IMR-90 (cell line): ENCODE results near the gene KIF1C. TPM values are rescaled to one million over a fixed set of nuclear protein-coding genes. Genes with fewer than 3 reads are reported as not detected.

Experiments used
- ATAC-seq: fragments of 200-7000 bp; cut with Tn5 transposase; 2 replicates; pipeline ENCODE4 v1.9.1; 2020; ENCODE audit warnings: low read depth, mild to moderate bottlenecking, moderate library complexity
- BruUV-seq: library from RNA; stranded (reverse); fragments of 400-500 nt; replicated peaks from 2 replicates; lab custom pipeline; 2021; lab: Mats Ljungman, UMichigan
- CTCF ChIA-PET: fragments of 300-600 bp; formaldehyde crosslinking; extraction: SDS; loops from one replicate; lab custom pipeline; 2021; ENCODE audit warnings: antibody characterized with exemption; lab: Yijun Ruan, JAX
- POLR2A ChIA-PET: fragments of 300-600 bp; sonication (Branson Sonifier 250); formaldehyde crosslinking; loops from one replicate; lab custom pipeline; 2022; ENCODE audit warnings: antibody characterized with exemption; ENCODE audit not compliant: unreplicated experiment; lab: Charles Lee
- DNase-seq: peaks from one replicate; pipeline ENCODE4 v3.0.0; 2013
- H2AFZ ChIP-seq: replicated peaks from 2 replicates; pipeline ENCODE3; 2013; ENCODE audit warnings: low read length, mild to moderate bottlenecking; ENCODE audit not compliant: poor library complexity
- H2AK5ac ChIP-seq: 2 replicates; pipeline ENCODE4 v1.6.1; 2013; ENCODE audit warnings: low read depth, low read length, inconsistent platforms
- H2AK9ac ChIP-seq: replicated peaks from 2 replicates; pipeline ENCODE3; 2013; ENCODE audit warnings: mild to moderate bottlenecking, low read depth, low read length, moderate library complexity; ENCODE audit not compliant: poor library complexity
- H2BK120ac ChIP-seq: 2 replicates; pipeline ENCODE4 v1.6.1; 2013; ENCODE audit warnings: low read depth, low read length, inconsistent platforms
- H2BK15ac ChIP-seq: 3 replicates; pipeline ENCODE4 v1.6.1; 2013; ENCODE audit warnings: low read depth, low read length, inconsistent platforms
- H2BK20ac ChIP-seq: 2 replicates; pipeline ENCODE4 v1.6.1; 2013; ENCODE audit warnings: low read depth, mild to moderate bottlenecking, inconsistent platforms, low read length, moderate library complexity
- H2BK5ac ChIP-seq: 2 replicates; pipeline ENCODE4 v1.6.1; 2013; ENCODE audit warnings: mild to moderate bottlenecking, low read depth, low read length, inconsistent platforms; ENCODE audit not compliant: poor library complexity, severe bottlenecking
- H3K14ac ChIP-seq: replicated peaks from 2 replicates; pipeline ENCODE4 v1.6.1; 2013; ENCODE audit warnings: low read depth, low read length, inconsistent platforms
- H3K18ac ChIP-seq: 2 replicates; pipeline ENCODE4 v1.6.1; 2013; ENCODE audit warnings: low read depth, low read length, control low read depth
- H3K23ac ChIP-seq: 2 replicates; pipeline ENCODE4 v1.6.1; 2013; ENCODE audit warnings: low read depth, low read length, inconsistent platforms
- H3K27ac ChIP-seq: 2 replicates; pipeline ENCODE4 v1.5.1; 2013; ENCODE audit warnings: mild to moderate bottlenecking, control low read depth, low read length; ENCODE audit not compliant: insufficient read depth
- H3K27me3 ChIP-seq: 2 replicates; pipeline ENCODE4 v1.6.1; 2013; ENCODE audit warnings: low read length; ENCODE audit not compliant: control insufficient read depth, insufficient read depth
- H3K36me3 ChIP-seq: 2 replicates; pipeline ENCODE4 v1.6.1; 2013; ENCODE audit warnings: low read length, mixed read lengths; ENCODE audit not compliant: control insufficient read depth, insufficient read depth
- H3K4ac ChIP-seq: 2 replicates; pipeline ENCODE4 v1.6.1; 2013; ENCODE audit warnings: low read depth, low read length, inconsistent platforms
- H3K4me1 ChIP-seq: 2 replicates; pipeline ENCODE4 v1.6.1; 2013; ENCODE audit warnings: low read length, mixed read lengths; ENCODE audit not compliant: control insufficient read depth, insufficient read depth
- H3K4me2 ChIP-seq: 2 replicates; pipeline ENCODE4 v1.6.1; 2013; ENCODE audit warnings: low read depth, mild to moderate bottlenecking, control low read depth, low read length, moderate library complexity
- H3K4me3 ChIP-seq: 2 replicates; pipeline ENCODE4 v1.5.1; 2013; ENCODE audit warnings: low read depth, mild to moderate bottlenecking, control low read depth, low read length, moderate library complexity; ENCODE audit not compliant: insufficient read depth
- H3K56ac ChIP-seq: 2 replicates; pipeline ENCODE4 v1.6.1; 2013; ENCODE audit warnings: low read length, inconsistent platforms; ENCODE audit not compliant: insufficient read depth; ENCODE audit errors: extremely low read depth
- H3K79me1 ChIP-seq, 2 experiments: 2 replicates each; pipeline ENCODE4 v1.6.1; 2013; ENCODE audit warnings: low read length in 2 of 2, inconsistent platforms in 1 of 2, low read depth in 1 of 2
- H3K9ac ChIP-seq: 2 replicates; pipeline ENCODE4 v1.6.1; 2013; ENCODE audit warnings: low read depth, low read length, control low read depth
- H3K9me1 ChIP-seq: 2 replicates; pipeline ENCODE4 v1.6.1; 2013; ENCODE audit warnings: low read length, inconsistent platforms; ENCODE audit not compliant: insufficient read depth
- H3K9me3 ChIP-seq: 2 replicates; pipeline ENCODE4 v1.6.1; 2013; ENCODE audit warnings: low read length; ENCODE audit not compliant: control insufficient read depth, insufficient read depth
- H4K20me1 ChIP-seq: 2 replicates; pipeline ENCODE4 v1.6.1; 2013; ENCODE audit warnings: low read length, inconsistent platforms; ENCODE audit not compliant: insufficient read depth
- H4K5ac ChIP-seq: 2 replicates; pipeline ENCODE4 v1.6.1; 2013; ENCODE audit warnings: mild to moderate bottlenecking, low read depth, low read length, control low read depth
- H4K8ac ChIP-seq, 2 experiments: 2 replicates each; pipeline ENCODE4 v1.6.1; 2013; ENCODE audit warnings: low read depth in 2 of 2, low read length in 2 of 2, control low read depth in 1 of 2, inconsistent platforms in 1 of 2
- H4K91ac ChIP-seq: 2 replicates; pipeline ENCODE4 v1.6.1; 2013; ENCODE audit warnings: low read depth, low read length, inconsistent platforms; ENCODE audit not compliant: insufficient read depth
- MAFK ChIP-seq: IDR thresholded peaks from 2 replicates; pipeline ENCODE4 v1.6.1; 2012; ENCODE audit warnings: low read depth, low read length, improper control_type of control experiment
- RAD21 ChIP-seq: IDR thresholded peaks from 2 replicates; pipeline ENCODE4 v1.6.1; 2012; ENCODE audit warnings: low read length, improper control_type of control experiment
- WGBS, 2 experiments: methylation state at CpG; one replicate each; pipeline versions ENCODE4 v1.1.5 to v1.1.7; 2013; ENCODE audit warnings: missing lambda C conversion rate in 2 of 2; ENCODE audit not compliant: insufficient read length in 1 of 2; ENCODE audit errors: extremely low coverage in 2 of 2; 5-methylcytosine and 5-hydroxymethylcytosine counted together
- dilution Hi-C: fragments of 300-500 bp; cut with HindIII; formaldehyde crosslinking; loops from one replicate; pipeline ENCODE4 v1.14.3; 2018; ENCODE audit warnings: low sequenced_read_pairs; ENCODE audit not compliant: unreplicated experiment
- in situ Hi-C: fragments of 300-500 bp; cut with MboI; formaldehyde crosslinking; loops from 3 replicates; pipeline ENCODE4 v1.14.3; 2019; ENCODE audit warnings: low sequenced_read_pairs, inconsistent platforms, mixed read lengths
- intact Hi-C: fragments of 100-400 bp; cut with micrococcal nuclease; formaldehyde crosslinking; loops from 2 replicates; pipeline ENCODE4 v1.10.0; 2022
- polyA plus RNA-seq, 3 experiments: library from polyadenylated mRNA; depleted of rRNA; stranded (reverse); fragments of >200 nt; gene quantifications; 2 replicates each; pipeline ENCODE4 v1.2.3, GENCODE V29; 2012; ENCODE audit warnings: low replicate concordance in 1 of 3
- total RNA-seq: library from RNA; depleted of rRNA; stranded (reverse); fragments of >200 nt; gene quantifications from 2 replicates; pipeline ENCODE4 v1.2.3, GENCODE V29; 2012

Gene KIF1C
- total and polyA plus RNA-seq, 2 of the 4 experiments (the other 2 are of a cell fraction), result 27.4 to 28.7 TPM

GRCh38 chr17:5065227-5065744 is 67.5 kb downstream of the KIF1C start:
- POLR2A ChIA-PET, result no interaction called here
- H3K14ac ChIP-seq, result no peak overlapping the region
- H4K8ac ChIP-seq, result no peak overlapping the region
- no peak overlapping the region for H3K4ac ChIP-seq
- no peaks in the 10 kb centered on the region for H3K4me1 ChIP-seq
- H3K18ac ChIP-seq, result no peak overlapping the region
- WGBS, 2 experiments, result no CpG with 5 or more reads among the region's 1 CpG
- no peaks in the 10 kb centered on the region for H3K9me3 ChIP-seq
- TF ChIP-seq RAD21 (no peak), MAFK (peak; percentile 44)
- H3K27ac ChIP-seq, result no peak overlapping the region
- no peaks in the 10 kb centered on the region for H3K79me1 ChIP-seq
- CTCF ChIA-PET, result no interaction called here
- dilution Hi-C loops, result no loop called here
- ATAC-seq (no peak), DNase-seq (no peak)
- no peak overlapping the region for H2BK120ac ChIP-seq
- no peak overlapping the region for H3K4me3 ChIP-seq
- no peaks in the 10 kb centered on the region for H3K9me1 ChIP-seq
- no TSS peak for BruUV-seq
- H3K23ac ChIP-seq, result no peak overlapping the region
- H2BK20ac ChIP-seq, result no peak overlapping the region
- H2AK5ac ChIP-seq, result no peak overlapping the region
- no peak overlapping the region for H4K5ac ChIP-seq
- intact Hi-C loops, result no loop called here
- H2BK15ac ChIP-seq, result no peak overlapping the region
- H2AFZ ChIP-seq, result no peak overlapping the region
- in situ Hi-C loops, result no loop called here
- no peak overlapping the region for H2AK9ac ChIP-seq
- H3K4me2 ChIP-seq, result no peak overlapping the region
- peaks cover 7% of the 10 kb centered on the region; the same call in 1 of the 2 replicates for H3K27me3 ChIP-seq
- no peak overlapping the region for H3K56ac ChIP-seq
- H3K9ac ChIP-seq, result no peak overlapping the region
- H4K91ac ChIP-seq, result no peak overlapping the region
- H2BK5ac ChIP-seq, result no peak overlapping the region
- H3K36me3 ChIP-seq, result no peaks in the 10 kb centered on the region
- H4K20me1 ChIP-seq, result no peaks in the 10 kb centered on the region
